ENCODE measurements around the gene ATG4D. TPM values are rescaled to one million over a fixed set of nuclear protein-coding genes. Genes with fewer than 3 reads are reported as not detected.
A peak's percentile ranks its signal among the peaks of the same experiment; 100 is the strongest.

The ATG4D gene
- total and polyA plus RNA-seq, 2 experiments from 2014 or later = 15.1 to 55.5 TPM

- Mint-ChIP-seq H3K27me3 (ENCODE audit: insufficient read depth, low read depth, poor library complexity) (peaks cover 25% of the 10 kb centered on the region), H3K4me3 (peak within 1 kb of the TSS; percentile 79), H3K36me3 (ENCODE audit: low read depth) (peaks cover 30% of the 10 kb centered on the region), H3K4me1 (peaks cover 25% of the 10 kb centered on the region), H3K27ac (peak within 1 kb of the TSS; percentile 96), H3K9me3 (peaks cover 4% of the 10 kb centered on the region; the same call in 1 of the 3 replicates)
- TF ChIP-seq POLR2AphosphoS5 (IDR thresholded peaks at IDR 0.05; ENCODE audit: low read depth) (peak; percentile 51; the same call in 1 of the 2 replicates), EZH2 (IDR thresholded peaks at IDR 0.05; ENCODE audit: low read depth, unreplicated experiment) (no peak), CTCF (conservative IDR thresholded peaks at IDR 0.05; ENCODE audit: low read depth in 2 of 2) (no peak)
- peaks cover 21% of the 10 kb centered on the region for H3F3A ChIP-seq (replicated peaks; ENCODE audit: low read depth)
- peaks cover 40% of the 10 kb centered on the region for H3K79me2 ChIP-seq (replicated peaks; ENCODE audit: insufficient read depth)
- H3K4me1 ChIP-seq (ENCODE audit: insufficient read depth) = peaks cover 28% of the 10 kb centered on the region
- peak; percentile 30 for ATAC-seq
- DNase-seq (ENCODE audit: low spot score) = peak; percentile 75
- H3K4me3 ChIP-seq = peak within 1 kb of the TSS; percentile 90
- peak within 1 kb of the TSS; percentile 96 for H3K27ac ChIP-seq (ENCODE audit: low read depth)
- H3K27me3 ChIP-seq (ENCODE audit: insufficient read depth) = peaks cover 9% of the 10 kb centered on the region; the same call in 1 of the 2 replicates
- H3K36me3 ChIP-seq (ENCODE audit: insufficient read depth) = peaks cover 16% of the 10 kb centered on the region; the same call in 1 of the 2 replicates
- H4K20me1 ChIP-seq (replicated peaks; ENCODE audit: insufficient read depth) = no peaks in the 10 kb centered on the region; the same call in 1 of the 2 replicates
- peak within 1 kb of the TSS; percentile 86 for H2AFZ ChIP-seq
- H3K9me2 ChIP-seq (ENCODE audit: insufficient read depth) = no peaks in the 10 kb centered on the region
- H3K4me2 ChIP-seq = peak within 1 kb of the TSS; percentile 92
Observed at GRCh38 chr19:10503002-10503789, 40.5 kb upstream of the ATG4D start, which contains the start of gene KEAP1. TSS of gene KEAP1 (minus strand) at chr19:10503356. CDS start at chr19:10500033, 3,323 bp downstream.

GRCh38 chr19:10505583-10506229 is 38.0 kb upstream of the ATG4D start:
- Histone ChIP-seq H3K9me2 (ENCODE audit: insufficient read depth) (no peaks in the 10 kb centered on the region), H3K27me3 (ENCODE audit: insufficient read depth) (peaks cover 9% of the 10 kb centered on the region; the same call in 1 of the 2 replicates), H3K4me3 (no peak overlapping the region), H3K4me2 (no peak overlapping the region), H4K20me1 (replicated peaks; ENCODE audit: insufficient read depth) (no peaks in the 10 kb centered on the region; the same call in 1 of the 2 replicates), H3K36me3 (ENCODE audit: insufficient read depth) (no peaks in the 10 kb centered on the region), H3F3A (replicated peaks; ENCODE audit: low read depth) (peaks cover 19% of the 10 kb centered on the region; the same call in 1 of the 2 replicates), H3K79me2 (replicated peaks; ENCODE audit: insufficient read depth) (peaks cover 18% of the 10 kb centered on the region), H3K4me1 (ENCODE audit: insufficient read depth) (peaks cover 17% of the 10 kb centered on the region), H2AFZ (no peak overlapping the region), H3K27ac (ENCODE audit: low read depth) (no peak overlapping the region)
- H3K27ac Mint-ChIP-seq = no peak overlapping the region; the same call in 1 of the 2 replicates
- H3K4me3 Mint-ChIP-seq = no peak overlapping the region
- peak; percentile 20 for ATAC-seq
- peaks cover 7% of the 10 kb centered on the region for H3K36me3 Mint-ChIP-seq (ENCODE audit: low read depth)
- TF ChIP-seq CTCF (conservative IDR thresholded peaks at IDR 0.05; ENCODE audit: low read depth in 2 of 2) = peak; percentile 76 to 82
- peak; percentile 55; the same call in 1 of the 2 replicates for TF ChIP-seq CREB1 (CRISPR knock-in tag; IDR thresholded peaks at IDR 0.05; ENCODE audit: low read depth)
- no peak for TF ChIP-seq ZNF114 (CRISPR knock-in tag; IDR thresholded peaks at IDR 0.05)
- peak; percentile 94 for DNase-seq (ENCODE audit: low spot score)
- peaks cover 7% of the 10 kb centered on the region for H3K4me1 Mint-ChIP-seq
- peaks cover 20% of the 10 kb centered on the region for H3K27me3 Mint-ChIP-seq (ENCODE audit: insufficient read depth, low read depth, poor library complexity)
- peaks cover 4% of the 10 kb centered on the region; the same call in 1 of the 3 replicates for H3K9me3 Mint-ChIP-seq

Data from GM23338 (cell line).